ENCODE data around the gene OR6N2. TPM values are rescaled to one million over a fixed set of nuclear protein-coding genes. Genes with fewer than 3 reads are reported as not detected.

Gene OR6N2
- total RNA-seq, 2 donors from 2014 or later, result not detected

DNA sequence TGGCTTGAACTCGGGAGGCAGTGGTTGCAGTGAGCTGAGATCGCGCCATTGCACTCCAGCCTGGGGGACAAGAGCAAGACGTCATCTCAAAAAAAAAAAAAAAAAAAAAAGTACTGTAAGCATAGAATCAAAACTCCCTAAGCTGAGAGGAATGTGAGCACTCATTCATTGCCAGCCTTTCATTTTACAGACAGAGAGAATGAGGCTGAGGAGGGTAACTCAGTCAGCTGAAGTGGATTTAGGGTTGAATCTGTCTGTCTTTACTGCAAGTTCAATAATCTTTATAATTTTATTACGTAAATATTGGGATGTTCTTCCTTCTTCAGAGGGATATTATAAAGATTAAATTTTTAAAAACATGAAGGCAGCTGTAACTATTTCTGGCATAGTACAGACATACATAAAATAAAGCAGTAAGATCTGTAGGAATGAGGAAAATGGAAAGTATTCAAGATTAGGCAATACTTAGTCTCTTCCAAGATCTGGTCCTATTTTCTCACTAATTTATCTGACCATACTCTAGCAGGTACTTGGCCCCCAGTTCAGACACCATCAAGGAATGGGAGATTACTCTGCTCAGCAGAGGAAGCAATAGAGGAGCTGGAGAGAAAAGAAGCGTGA, 26.0 kb upstream of the OR6N2 start:
- H3K4me1 Mint-ChIP-seq (ENCODE audit: low read depth), result no peaks in the 10 kb centered on the region
- H3K36me3 Mint-ChIP-seq (ENCODE audit: insufficient read depth in 2 of 2), result no peaks in the 10 kb centered on the region
- ATAC-seq (replicated peaks in 1 of 2), result no peak
- DNase-seq, result no peak
- H3K9me3 Mint-ChIP-seq, result no peaks in the 10 kb centered on the region
- no peak overlapping the region for H3K27ac Mint-ChIP-seq
- peaks cover 54% of the 10 kb centered on the region for H3K27me3 Mint-ChIP-seq (ENCODE audit: low read depth)
- H3K4me3 Mint-ChIP-seq, result no peak overlapping the region

DNA sequence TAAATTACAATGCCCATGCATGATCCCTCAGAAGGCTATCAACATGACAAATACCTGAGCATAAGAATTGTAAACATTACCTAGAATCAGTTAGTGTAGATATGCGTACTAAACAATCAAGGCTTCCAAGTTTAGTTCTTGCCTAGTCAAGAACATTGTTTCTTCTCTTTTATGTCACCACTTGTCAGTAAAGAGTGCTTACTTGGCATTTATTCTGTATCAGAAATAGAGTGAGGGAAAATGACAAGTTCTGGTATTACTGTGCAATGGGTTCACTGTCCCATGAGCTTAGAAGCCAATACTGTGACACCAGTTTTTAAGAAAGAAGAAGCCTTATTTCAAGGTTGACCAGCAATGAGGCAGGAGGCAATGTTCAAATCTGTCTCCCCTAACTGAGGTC, 22.7 kb upstream of the OR6N2 start:
- Mint-ChIP-seq H3K27ac (no peak overlapping the region), H3K4me3 (no peak overlapping the region), H3K4me1 (ENCODE audit: low read depth) (peaks cover 11% of the 10 kb centered on the region), H3K27me3 (ENCODE audit: low read depth) (peaks cover 56% of the 10 kb centered on the region), H3K9me3 (no peaks in the 10 kb centered on the region), H3K36me3 (ENCODE audit: insufficient read depth in 2 of 2) (no peaks in the 10 kb centered on the region)
- DNase-seq (no peak), ATAC-seq (replicated peaks in 1 of 2) (peak in 1 of 2 donors; percentile 21)

DNA sequence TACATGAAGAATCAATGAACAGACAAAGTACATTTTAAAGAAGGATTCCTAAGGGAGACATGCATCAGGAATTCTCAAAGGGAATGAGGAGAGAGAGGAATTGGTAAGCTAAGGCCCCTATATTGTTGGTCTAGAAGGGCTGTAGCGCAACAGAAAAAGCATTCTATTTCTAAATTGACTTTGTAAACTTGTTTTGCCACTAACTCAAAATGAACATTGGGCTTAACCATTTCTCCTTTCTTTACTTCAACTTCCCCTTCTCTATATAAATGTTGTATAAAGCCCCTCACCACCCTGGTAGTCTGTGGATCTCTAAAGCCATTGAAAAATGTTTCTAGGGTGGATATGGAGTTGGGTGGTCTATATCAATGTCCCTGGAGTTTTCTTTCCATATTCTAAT, 20.4 kb upstream of the OR6N2 start:
- H3K4me3 Mint-ChIP-seq, result no peak overlapping the region
- peaks cover 43% of the 10 kb centered on the region for H3K27me3 Mint-ChIP-seq (ENCODE audit: low read depth)
- DNase-seq (no peak), ATAC-seq (replicated peaks in 1 of 2) (no peak)
- no peak overlapping the region for H3K27ac Mint-ChIP-seq
- H3K9me3 Mint-ChIP-seq, result no peaks in the 10 kb centered on the region
- H3K4me1 Mint-ChIP-seq (ENCODE audit: low read depth), result peaks cover 11% of the 10 kb centered on the region
- no peaks in the 10 kb centered on the region for H3K36me3 Mint-ChIP-seq (ENCODE audit: insufficient read depth in 2 of 2)

DNA sequence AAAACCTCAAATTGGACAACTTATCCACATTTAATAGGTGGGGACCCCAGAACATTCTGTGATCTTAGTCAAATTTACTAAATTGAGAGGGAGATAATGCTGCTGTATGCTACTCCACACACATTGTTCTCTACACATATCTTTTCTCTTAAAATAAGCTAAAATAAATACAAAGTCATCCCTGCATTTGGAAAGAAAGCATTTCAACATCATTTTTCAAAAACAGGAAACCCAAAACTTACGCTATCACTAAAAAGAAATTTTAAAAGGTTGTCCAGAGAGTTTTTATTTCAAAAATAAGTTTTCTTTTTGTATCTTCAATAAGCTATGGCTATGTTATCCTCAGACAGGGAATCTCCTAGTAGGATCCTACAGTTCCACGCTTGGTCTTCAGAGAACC, 19.5 kb upstream of the OR6N2 start:
- DNase-seq, result no peak
- Mint-ChIP-seq H3K4me3 (no peak overlapping the region), H3K27me3 (ENCODE audit: low read depth) (peaks cover 45% of the 10 kb centered on the region), H3K9me3 (no peaks in the 10 kb centered on the region), H3K27ac (no peak overlapping the region), H3K36me3 (ENCODE audit: insufficient read depth in 2 of 2) (no peaks in the 10 kb centered on the region), H3K4me1 (ENCODE audit: low read depth) (peaks cover 11% of the 10 kb centered on the region)
- no peak for ATAC-seq (replicated peaks in 1 of 2)

DNA sequence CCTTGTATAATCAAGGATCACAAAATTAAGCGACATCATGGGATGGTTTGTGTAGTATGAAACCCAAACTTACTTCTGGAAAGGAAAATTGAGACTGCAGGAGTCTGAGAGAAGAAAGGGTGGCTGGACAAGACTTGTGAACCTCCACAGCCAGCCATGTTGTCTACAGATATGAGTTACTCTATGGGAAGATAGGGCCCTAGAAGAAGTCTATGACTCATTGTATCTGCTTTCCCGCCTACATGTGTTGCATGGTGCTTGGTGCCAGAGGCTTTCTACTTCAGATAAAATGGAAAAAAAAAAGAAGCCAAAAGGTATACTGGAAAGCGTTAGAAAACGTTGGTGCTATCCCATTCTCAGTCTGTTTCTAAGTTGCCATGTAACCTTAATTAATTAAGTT, 18.7 kb upstream of the OR6N2 start:
- Mint-ChIP-seq H3K27ac (peak overlapping the region; percentile 31), H3K4me1 (ENCODE audit: low read depth) (peaks cover 11% of the 10 kb centered on the region), H3K4me3 (no peak overlapping the region), H3K9me3 (no peaks in the 10 kb centered on the region), H3K27me3 (ENCODE audit: low read depth) (peaks cover 47% of the 10 kb centered on the region), H3K36me3 (ENCODE audit: insufficient read depth in 2 of 2) (no peaks in the 10 kb centered on the region)
- DNase-seq (peak in 1 of 2 donors; percentile 1), ATAC-seq (replicated peaks in 1 of 2) (peak; percentile 80 to 83)

DNA sequence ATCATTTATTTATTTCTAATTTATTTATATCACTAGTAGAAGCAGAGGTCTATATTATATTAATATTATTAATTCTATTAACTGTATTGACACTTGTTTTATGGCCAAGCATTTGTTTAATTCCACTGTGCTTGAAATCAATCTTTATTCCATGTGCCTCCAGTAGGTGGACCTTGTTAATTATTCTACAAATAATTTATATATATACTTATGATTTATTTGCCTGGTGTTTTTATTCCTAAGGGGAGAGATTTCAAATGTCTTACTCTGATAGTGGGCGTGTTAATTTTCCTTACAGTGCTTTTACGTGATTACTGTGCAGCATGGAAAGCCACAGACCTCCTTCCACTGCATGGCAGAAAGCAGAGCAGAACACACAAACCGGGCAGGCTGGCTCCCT, 17.5 kb upstream of the OR6N2 start:
- Mint-ChIP-seq H3K27me3 (ENCODE audit: low read depth) (peaks cover 39% of the 10 kb centered on the region), H3K27ac (no peak overlapping the region), H3K4me3 (no peak overlapping the region), H3K9me3 (no peaks in the 10 kb centered on the region), H3K36me3 (ENCODE audit: insufficient read depth in 2 of 2) (no peaks in the 10 kb centered on the region), H3K4me1 (ENCODE audit: low read depth) (peaks cover 11% of the 10 kb centered on the region)
- ATAC-seq (replicated peaks in 1 of 2) (no peak), DNase-seq (no peak)

DNA sequence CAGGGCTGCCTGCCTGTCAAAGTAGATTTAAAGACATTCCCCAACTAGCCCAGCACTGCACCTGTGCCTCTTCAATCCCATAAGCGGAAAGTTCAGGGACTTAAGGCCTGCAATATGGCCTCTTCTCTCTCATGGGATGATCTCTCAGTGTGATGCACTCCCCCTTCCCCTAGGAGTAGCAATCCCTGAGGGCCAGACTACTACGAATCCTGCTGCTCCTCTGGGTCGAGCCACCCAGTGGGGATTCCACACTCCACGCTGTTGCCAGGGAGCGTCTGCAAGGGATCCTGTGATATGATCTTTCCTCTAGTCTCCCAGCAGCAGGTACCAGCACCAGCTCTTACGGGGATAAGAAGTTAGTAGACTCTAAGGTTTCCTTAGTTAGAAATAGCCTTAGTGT, 13.2 kb upstream of the OR6N2 start:
- ATAC-seq (replicated peaks in 1 of 2), result no peak
- H3K4me3 Mint-ChIP-seq, result no peak overlapping the region

DNA sequence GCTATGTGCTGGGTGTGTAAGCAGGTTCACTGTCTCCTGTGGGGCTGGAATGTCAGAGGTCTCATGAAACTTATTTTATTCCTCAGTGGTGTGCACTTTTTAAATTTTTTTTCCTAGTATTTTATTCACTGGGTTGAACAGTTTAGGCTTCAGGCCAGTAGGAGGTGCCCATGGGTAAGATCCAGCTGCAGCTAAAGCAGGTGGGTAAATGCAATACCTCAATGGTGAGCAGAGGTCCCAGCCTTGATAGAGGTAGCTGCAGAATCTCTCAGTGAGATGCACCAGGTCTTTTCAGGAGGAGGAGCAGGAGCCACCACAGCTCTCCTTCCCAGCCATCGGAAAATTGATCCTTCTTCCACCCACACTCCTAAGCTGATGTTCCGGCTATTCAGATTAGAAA, 12.6 kb upstream of the OR6N2 start:
- Mint-ChIP-seq H3K36me3 (ENCODE audit: insufficient read depth in 2 of 2) (no peaks in the 10 kb centered on the region), H3K9me3 (no peaks in the 10 kb centered on the region), H3K4me3 (no peak overlapping the region), H3K27ac (no peak overlapping the region), H3K4me1 (ENCODE audit: low read depth) (no peaks in the 10 kb centered on the region), H3K27me3 (ENCODE audit: low read depth) (peaks cover 19% of the 10 kb centered on the region)
- peak; percentile 38 to 42 for DNase-seq
- peak; percentile 56 to 69 for ATAC-seq (replicated peaks in 1 of 2)

More for the DNA sequence above, 13.2 kb upstream of the OR6N2 start:
- Mint-ChIP-seq H3K27ac (no peak overlapping the region), H3K4me1 (ENCODE audit: low read depth) (no peaks in the 10 kb centered on the region), H3K27me3 (ENCODE audit: low read depth) (peaks cover 19% of the 10 kb centered on the region), H3K9me3 (no peaks in the 10 kb centered on the region), H3K36me3 (ENCODE audit: insufficient read depth in 2 of 2) (no peaks in the 10 kb centered on the region)
- no peak for DNase-seq

DNA sequence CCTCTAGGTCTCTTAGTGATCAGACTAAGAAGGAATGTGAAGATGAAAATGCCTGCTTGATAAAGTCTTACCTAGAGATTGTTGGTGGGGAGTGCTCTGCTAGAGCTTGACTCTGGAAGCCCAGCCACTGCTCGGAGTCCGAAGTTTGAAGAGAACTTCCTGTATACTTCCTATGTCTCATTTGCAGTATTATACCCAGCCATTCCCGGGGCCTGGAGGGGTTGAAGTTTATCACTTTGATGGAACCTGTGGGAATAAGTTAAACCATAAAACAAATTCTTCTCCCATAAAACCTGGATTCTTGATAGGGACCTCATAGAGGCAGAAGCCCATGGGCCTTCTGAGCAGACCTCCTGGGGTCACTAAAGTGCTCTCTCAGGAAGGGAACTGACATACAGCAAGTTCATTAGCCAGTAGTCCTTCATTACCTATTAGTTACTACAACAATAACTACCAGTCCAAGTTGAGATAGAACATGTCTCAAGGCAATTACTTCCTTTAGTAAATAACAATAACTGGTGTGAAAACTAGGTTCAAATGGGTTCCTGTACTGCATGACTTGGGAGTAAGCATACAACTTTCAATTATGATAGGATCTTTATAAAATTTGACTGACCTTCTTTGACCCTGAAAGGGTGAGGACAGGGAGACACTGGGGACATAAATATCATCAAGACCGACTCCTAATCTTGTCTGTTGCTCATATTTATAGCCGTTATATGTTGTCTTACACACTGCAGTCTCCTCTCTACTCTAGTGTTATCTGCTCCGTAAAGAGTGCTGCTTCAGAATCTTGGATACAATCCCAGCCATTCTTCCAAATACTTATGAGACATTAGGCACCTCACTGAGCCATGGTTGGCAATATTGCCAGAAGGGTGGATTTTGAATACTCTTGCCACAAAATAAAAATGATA, 8.8 kb downstream of the OR6N2 start, which contains the start of gene OR6N1:
Gene OR6N1 (minus strand): TSS at position 246 of the 917 bp plus-strand sequence. CDS start 5,513 bp downstream, outside the sequence.
- H3K4me1 Mint-ChIP-seq (ENCODE audit: low read depth), result no peaks in the 10 kb centered on the region
- no peak within 1 kb of the TSS for H3K4me3 Mint-ChIP-seq

DNA sequence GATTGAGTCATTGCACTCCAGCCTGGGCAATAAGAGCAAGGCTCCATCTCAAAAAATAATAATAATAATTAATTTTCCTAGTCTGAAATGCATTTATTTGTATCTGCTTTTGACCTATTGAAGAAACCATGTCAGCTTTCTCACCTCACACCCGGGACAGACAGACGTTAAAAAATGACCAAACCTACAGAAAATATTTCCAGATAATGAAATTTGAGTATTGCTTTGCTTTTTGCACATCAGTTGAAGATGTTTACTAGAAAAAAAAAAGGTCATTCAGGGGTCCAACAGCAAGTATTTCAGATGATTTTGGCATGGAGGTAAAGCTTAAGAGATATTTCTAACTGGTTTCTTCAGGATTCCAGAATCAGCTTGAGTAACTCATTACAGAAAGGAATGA, 26.6 kb downstream of the OR6N2 start, which contains the start of gene OR6K6:
Gene OR6K6 (plus strand): TSS at position 301 of the 400 bp plus-strand sequence. CDS start 168 bp downstream, outside the sequence.
- no peaks in the 10 kb centered on the region for H3K9me3 Mint-ChIP-seq
- ATAC-seq (replicated peaks in 1 of 2) (no peak), DNase-seq (no peak)
- H3K27me3 Mint-ChIP-seq (ENCODE audit: low read depth), result peaks cover 24% of the 10 kb centered on the region
- H3K4me1 Mint-ChIP-seq (ENCODE audit: low read depth), result no peaks in the 10 kb centered on the region
- no peak within 1 kb of the TSS for H3K4me3 Mint-ChIP-seq
- H3K27ac Mint-ChIP-seq, result no peak within 1 kb of the TSS
- H3K36me3 Mint-ChIP-seq (ENCODE audit: insufficient read depth in 2 of 2), result no peaks in the 10 kb centered on the region

More for the DNA sequence above, 8.8 kb downstream of the OR6N2 start, which contains the start of gene OR6N1:
- H3K27me3 Mint-ChIP-seq (ENCODE audit: low read depth), result peaks cover 11% of the 10 kb centered on the region
- H3K36me3 Mint-ChIP-seq (ENCODE audit: insufficient read depth in 2 of 2), result no peaks in the 10 kb centered on the region
- ATAC-seq (replicated peaks in 1 of 2) (no peak), DNase-seq (no peak)
- no peak within 1 kb of the TSS for H3K27ac Mint-ChIP-seq
- H3K9me3 Mint-ChIP-seq, result no peaks in the 10 kb centered on the region

DNA sequence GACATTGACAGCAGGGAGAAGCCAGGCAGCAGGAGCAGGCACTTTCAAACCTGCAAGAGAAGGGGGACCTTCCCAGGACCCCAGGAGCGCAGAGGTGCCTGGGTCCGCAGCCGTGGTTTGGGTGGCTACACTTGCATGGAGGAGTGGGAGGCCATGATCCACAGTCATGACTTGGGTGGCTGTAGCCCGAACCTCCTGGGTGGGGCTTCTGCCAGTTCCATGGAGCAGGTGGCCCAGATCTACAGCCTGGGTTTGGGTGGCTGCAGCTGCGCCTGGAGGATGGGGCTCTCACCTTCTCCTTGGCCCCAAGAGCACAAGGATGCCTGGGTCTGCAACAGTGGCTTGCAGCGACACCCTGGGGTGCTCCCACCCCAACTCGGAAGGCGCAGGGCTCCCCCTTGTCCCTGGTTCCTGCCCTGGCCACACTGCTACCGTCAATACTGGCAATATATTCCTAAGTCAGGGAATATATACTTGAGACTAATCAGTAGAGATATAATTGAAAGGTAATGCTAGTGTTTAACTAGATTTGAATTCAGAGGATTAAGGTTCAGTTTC, 28.8 kb downstream of the OR6N2 start:
- ATAC-seq (replicated peaks in 1 of 2) (no peak), DNase-seq (no peak)
- Mint-ChIP-seq H3K36me3 (ENCODE audit: insufficient read depth in 2 of 2) (no peaks in the 10 kb centered on the region), H3K9me3 (no peaks in the 10 kb centered on the region), H3K27ac (no peak overlapping the region), H3K4me3 (no peak overlapping the region), H3K27me3 (ENCODE audit: low read depth) (peaks cover 19% of the 10 kb centered on the region), H3K4me1 (ENCODE audit: low read depth) (no peaks in the 10 kb centered on the region)

DNA sequence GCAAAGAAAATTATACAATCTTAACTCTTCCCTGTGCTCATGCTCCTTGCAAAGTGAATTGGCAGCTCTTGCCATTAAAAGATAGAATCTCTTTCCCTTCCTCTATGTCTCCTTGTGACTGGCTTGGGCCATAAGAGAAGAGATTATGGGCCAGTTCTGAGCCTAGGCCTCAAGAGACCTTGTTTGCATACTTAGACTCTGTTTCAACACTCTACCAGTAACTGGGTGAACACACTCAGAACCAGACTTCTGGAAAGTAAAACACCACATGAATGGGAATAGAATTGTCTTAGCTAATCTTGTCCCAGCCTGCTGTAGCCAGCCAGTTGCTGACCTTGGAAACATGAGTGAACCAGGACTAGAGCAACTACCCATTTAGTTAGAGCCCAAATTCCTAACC, 45.2 kb downstream of the OR6N2 start:
- H3K27ac Mint-ChIP-seq, result no peak overlapping the region
- no peaks in the 10 kb centered on the region for H3K9me3 Mint-ChIP-seq
- peaks cover 22% of the 10 kb centered on the region for H3K27me3 Mint-ChIP-seq (ENCODE audit: low read depth)
- DNase-seq (no peak), ATAC-seq (replicated peaks in 1 of 2) (no peak)
- H3K4me3 Mint-ChIP-seq, result no peak overlapping the region
- no peaks in the 10 kb centered on the region for H3K4me1 Mint-ChIP-seq (ENCODE audit: low read depth)
- no peaks in the 10 kb centered on the region for H3K36me3 Mint-ChIP-seq (ENCODE audit: insufficient read depth in 2 of 2)

DNA sequence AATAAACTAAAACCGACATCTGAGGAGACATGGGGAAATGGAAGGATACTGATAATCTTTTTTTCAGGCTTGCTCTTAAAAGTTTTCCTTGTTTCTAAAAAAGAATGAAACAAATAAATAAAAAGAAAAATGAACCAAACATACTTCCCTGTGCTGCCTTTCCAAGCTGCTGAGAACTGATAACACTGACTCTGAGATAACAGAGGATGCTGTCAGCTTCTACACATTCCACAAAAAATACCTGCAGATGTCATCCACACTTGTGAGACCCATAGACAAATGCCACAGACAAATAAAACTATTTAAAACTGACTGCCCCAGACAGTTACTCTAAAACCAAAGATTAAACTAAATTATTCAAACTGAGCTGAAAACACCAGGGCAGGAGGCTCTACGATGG, 48.5 kb downstream of the OR6N2 start:
- DNase-seq (no peak), ATAC-seq (replicated peaks in 1 of 2) (no peak)
- H3K27ac Mint-ChIP-seq, result no peak overlapping the region
- no peak overlapping the region for H3K4me3 Mint-ChIP-seq
- H3K4me1 Mint-ChIP-seq (ENCODE audit: low read depth), result no peaks in the 10 kb centered on the region
- peaks cover 4% of the 10 kb centered on the region for H3K27me3 Mint-ChIP-seq (ENCODE audit: low read depth)
- no peaks in the 10 kb centered on the region for H3K9me3 Mint-ChIP-seq
- H3K36me3 Mint-ChIP-seq (ENCODE audit: insufficient read depth in 2 of 2), result no peaks in the 10 kb centered on the region

Data from activated T-cell treated with anti-CD3 and anti-CD28 coated beads, Interleukin-2, amount 50 U/mL, for 72 hours (primary cell).